Astrocyte of the cerebellum (primary cell): ENCODE measurements around the gene KIAA0040.
"Not testable (repeated sequence)": the region's sequence is repeated elsewhere in the genome, so short reads cannot be mapped to it uniquely, and the experiment has no call there.

Experiments
- DNase-seq: peaks from one replicate; pipeline ENCODE4 v3.0.0-alpha.2; 2011; ENCODE audit warnings: low read depth
- H3K4me3 ChIP-seq: 2 replicates; pipeline ENCODE4 v1.5.1; 2011; ENCODE audit warnings: mild to moderate bottlenecking, low read depth, low read length, moderate library complexity
- in situ Hi-C: cut with HindIII; loops from 2 replicates; pipeline ENCODE4 v1.10.0; 2017; ENCODE audit warnings: low sequenced_read_pairs
- TF ChIP-seq, protein P1 (sequence below): IDR thresholded peaks from 2 replicates; pipeline ENCODE4 v1.5.1; 2012; ENCODE audit warnings: low read length, low read depth, moderate library complexity, mild to moderate bottlenecking; ENCODE audit errors: missing control alignments

Gene KIAA0040

DNA sequence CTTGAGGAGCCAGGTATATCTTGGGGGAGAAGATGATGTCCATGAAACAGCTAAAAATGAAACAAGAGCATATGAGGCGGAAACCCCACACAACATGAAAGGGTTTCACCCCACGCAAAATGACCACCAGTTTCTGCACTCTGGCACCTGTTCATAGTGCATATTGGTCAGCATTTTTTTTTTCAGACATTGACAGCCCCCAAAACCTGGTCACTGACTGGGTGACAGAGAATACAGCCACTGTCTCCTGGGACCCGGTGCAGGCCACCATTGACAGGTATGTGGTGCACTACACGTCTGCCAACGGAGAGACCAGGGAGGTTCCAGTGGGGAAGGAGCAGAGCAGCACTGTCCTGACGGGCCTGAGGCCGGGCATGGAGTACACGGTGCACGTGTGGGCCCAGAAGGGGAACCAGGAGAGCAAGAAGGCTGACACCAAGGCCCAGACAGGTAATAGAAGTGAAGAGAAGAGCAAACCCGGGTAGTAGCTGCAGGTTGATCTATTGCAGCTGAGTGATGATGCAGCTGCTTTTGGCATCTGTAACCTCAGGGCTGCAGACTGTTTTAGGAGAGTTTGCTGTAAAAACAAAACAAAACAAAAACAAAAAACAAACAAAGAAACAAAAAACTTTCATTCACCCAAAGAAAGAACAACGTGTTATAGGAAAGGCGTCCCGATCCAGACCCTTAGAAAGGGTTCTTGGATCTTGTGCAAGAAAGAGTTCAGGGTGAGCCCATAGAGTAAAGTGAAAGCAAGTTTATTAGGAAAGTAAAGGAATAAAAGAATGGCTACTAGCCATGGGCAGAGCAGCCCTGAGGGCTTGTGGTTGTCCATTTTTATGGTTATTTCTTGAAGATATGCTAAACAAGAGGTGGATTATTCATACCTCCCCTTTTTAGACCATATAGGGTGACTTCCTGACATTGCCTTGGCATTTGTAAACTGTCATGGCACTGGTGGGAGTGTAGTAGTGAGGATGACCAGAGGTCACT, 73.9 kb downstream of the KIAA0040 start:
- in situ Hi-C loops = no loop called here
- DNase-seq = no peak
- H3K4me3 ChIP-seq = no peak overlapping the region

DNA sequence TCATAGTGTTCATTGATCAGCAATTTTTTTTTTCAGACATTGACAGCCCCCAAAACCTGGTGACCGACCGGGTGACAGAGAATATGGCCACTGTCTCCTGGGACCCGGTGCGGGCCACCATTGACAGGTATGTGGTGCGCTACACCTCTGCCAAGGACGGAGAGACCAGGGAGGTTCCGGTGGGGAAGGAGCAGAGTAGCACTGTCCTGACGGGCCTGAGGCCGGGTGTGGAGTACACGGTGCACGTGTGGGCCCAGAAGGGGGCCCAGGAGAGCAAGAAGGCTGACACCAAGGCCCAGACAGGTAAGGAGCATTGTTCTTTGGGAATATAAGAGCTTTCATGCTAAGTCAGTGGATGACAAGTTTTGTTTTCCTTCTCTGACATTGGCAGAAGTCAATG, 75.7 kb downstream of the KIAA0040 start:
- in situ Hi-C loops = no loop called here
- no peak overlapping the region for H3K4me3 ChIP-seq
- TF ChIP-seq, protein P1, sequence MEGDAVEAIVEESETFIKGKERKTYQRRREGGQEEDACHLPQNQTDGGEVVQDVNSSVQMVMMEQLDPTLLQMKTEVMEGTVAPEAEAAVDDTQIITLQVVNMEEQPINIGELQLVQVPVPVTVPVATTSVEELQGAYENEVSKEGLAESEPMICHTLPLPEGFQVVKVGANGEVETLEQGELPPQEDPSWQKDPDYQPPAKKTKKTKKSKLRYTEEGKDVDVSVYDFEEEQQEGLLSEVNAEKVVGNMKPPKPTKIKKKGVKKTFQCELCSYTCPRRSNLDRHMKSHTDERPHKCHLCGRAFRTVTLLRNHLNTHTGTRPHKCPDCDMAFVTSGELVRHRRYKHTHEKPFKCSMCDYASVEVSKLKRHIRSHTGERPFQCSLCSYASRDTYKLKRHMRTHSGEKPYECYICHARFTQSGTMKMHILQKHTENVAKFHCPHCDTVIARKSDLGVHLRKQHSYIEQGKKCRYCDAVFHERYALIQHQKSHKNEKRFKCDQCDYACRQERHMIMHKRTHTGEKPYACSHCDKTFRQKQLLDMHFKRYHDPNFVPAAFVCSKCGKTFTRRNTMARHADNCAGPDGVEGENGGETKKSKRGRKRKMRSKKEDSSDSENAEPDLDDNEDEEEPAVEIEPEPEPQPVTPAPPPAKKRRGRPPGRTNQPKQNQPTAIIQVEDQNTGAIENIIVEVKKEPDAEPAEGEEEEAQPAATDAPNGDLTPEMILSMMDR = no peak
- DNase-seq = no peak

More for the DNA sequence above, 73.9 kb downstream of the KIAA0040 start:
- TF ChIP-seq, protein P1 = no peak

DNA sequence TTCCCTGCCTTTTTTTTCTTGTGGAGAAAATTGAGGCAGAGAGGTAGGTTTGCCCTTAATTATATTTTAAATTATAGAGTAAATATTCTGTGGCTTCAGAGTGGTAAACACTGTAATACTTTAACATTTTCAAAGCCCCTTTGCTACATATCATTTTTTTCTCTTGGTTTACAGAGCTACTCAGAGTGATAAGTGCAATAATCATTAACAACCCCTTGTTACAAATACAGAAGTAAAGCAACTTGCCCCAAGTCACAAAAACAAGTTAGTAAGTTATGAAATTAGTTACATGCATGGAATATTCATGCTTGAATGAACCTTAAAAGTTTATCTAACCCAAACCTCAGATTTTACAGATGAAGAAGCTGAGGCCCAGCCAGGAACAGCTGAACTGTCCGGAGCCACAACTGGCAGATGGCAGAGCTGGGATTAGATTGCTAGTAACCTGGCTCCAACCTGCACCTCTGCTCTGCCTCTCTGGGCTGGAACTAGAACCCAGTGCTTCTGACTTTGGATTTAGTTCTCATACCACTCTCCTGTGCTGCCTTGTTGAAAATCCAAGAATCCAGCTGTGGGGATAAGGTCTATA, 76.3 kb downstream of the KIAA0040 start:
- in situ Hi-C loops = no loop called here
- TF ChIP-seq, protein P1 = no peak
- no peak for DNase-seq
- H3K4me3 ChIP-seq = no peak overlapping the region

DNA sequence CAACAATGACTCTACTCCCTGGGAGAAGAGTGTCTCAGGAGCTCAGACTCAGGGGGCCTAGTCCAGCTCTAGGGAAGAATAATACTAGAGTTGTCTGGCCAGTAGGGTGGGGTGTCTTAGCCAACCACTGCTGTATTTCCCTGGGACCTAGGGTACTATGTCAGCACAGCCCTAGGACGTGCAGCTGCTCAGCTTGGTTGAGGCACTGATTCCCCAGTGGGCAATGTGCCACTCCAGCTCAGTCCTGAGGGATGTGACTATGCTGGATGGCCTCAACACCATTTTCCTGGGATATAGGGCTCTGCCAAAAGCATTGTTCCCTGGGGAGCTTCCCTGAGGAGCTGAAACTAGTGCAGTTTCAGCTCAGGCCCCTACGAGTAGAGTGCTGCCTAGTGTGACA, 77.6 kb downstream of the KIAA0040 start:
- in situ Hi-C loops = no loop called here
- no peak overlapping the region for H3K4me3 ChIP-seq
- DNase-seq = no peak
- TF ChIP-seq, protein P1 = no peak

DNA sequence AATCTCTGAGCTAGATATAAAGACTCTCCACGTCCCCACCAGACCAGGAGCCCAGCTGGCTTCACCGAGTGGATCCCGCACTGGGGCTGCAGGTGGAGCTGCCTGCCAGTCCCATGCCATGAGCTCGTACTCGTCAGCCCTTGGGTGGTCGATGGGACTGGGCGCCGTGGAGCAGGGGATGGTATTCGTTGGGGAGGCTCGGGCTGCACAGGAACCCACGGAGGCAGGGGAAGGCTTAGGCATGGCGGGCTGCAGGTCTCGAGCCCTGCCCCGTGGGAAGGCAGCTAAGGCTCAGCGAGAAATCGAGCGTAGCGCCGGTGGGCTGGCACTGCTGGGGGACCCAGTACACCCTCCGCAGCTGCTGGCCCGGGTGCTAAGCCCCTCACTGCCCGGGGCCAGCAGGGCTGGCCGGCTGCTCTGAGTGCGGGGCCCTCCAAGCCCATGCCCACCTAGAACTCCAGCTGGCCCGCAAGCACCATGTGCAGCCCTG, 84.2 kb downstream of the KIAA0040 start:
- H3K4me3 ChIP-seq, in situ Hi-C loops, DNase-seq: not testable (repeated sequence)
